Stimulated activated naive CD8-positive, alpha-beta T cell treated with anti-CD3 and anti-CD28 coated beads, Interleukin-15, amount 100 ng/mL, for 72 hours (primary cell): Measurements from ENCODE around the gene HSPB1.
"Not testable (repeated sequence)": the region's sequence is repeated elsewhere in the genome, so short reads cannot be mapped to it uniquely, and the experiment has no call there.

ENCODE experiments used
- ATAC-seq: fragments of 150-1000 bp; cut with Tn5 transposase; 2 replicates; pipeline ENCODE4 v1.10.0; 2021; ENCODE audit warnings: mild to moderate bottlenecking, moderate library complexity
- DNase-seq, 2 donors: peaks; one replicate each; pipeline ENCODE4 v3.0.0; 2021 to 2022
- H3K27ac Mint-ChIP-seq, 2 donors: one replicate each; pipeline ENCODE4 v1.8.0; 2022; ENCODE audit warnings: mild to moderate bottlenecking in 2 of 2, mixed read lengths in 2 of 2, moderate library complexity in 2 of 2
- H3K27me3 Mint-ChIP-seq: one replicate; pipeline ENCODE4 v1.8.0; 2022; ENCODE audit warnings: mixed read lengths
- H3K4me1 Mint-ChIP-seq: one replicate; pipeline ENCODE4 v1.8.0; 2022; ENCODE audit warnings: mild to moderate bottlenecking, mixed read lengths
- H3K4me3 Mint-ChIP-seq, 2 donors: one replicate each; pipeline ENCODE4 v1.8.0; 2022; ENCODE audit warnings: mild to moderate bottlenecking in 2 of 2, mixed read lengths in 2 of 2, moderate library complexity in 1 of 2
- H3K9me3 Mint-ChIP-seq, 2 donors: one replicate each; pipeline ENCODE4 v1.8.0; 2022; ENCODE audit warnings: mixed read lengths in 2 of 2

HSPB1 gene

DNA sequence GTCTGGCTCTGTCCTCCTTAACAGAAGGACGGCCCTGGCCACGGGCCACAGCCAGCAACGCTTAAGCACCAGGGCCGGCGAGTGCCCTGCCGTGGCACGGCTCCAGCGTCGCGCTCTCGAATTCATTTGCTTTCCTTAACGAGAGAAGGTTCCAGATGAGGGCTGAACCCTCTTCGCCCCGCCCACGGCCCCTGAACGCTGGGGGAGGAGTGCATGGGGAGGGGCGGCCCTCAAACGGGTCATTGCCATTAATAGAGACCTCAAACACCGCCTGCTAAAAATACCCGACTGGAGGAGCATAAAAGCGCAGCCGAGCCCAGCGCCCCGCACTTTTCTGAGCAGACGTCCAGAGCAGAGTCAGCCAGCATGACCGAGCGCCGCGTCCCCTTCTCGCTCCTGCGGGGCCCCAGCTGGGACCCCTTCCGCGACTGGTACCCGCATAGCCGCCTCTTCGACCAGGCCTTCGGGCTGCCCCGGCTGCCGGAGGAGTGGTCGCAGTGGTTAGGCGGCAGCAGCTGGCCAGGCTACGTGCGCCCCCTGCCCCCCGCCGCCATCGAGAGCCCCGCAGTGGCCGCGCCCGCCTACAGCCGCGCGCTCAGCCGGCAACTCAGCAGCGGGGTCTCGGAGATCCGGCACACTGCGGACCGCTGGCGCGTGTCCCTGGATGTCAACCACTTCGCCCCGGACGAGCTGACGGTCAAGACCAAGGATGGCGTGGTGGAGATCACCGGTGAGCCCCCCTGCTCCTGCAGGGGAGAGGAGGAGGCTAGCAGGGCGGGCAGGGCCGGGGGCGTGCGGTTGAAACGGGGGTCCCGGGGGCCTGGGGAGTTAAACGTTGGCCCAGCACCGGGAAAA, at the start of gene HSPB1:
HSPB1 (plus strand) TSS at position 327 of the 855 bp plus-strand sequence; CDS start at position 367, 40 bp downstream.
- peak within 1 kb of the TSS; percentile 93 to 94 for H3K27ac Mint-ChIP-seq
- DNase-seq: peak; percentile 66 to 73
- no peaks in the 10 kb centered on the region for H3K9me3 Mint-ChIP-seq
- H3K4me3 Mint-ChIP-seq: peak within 1 kb of the TSS; percentile 96 to 99
- H3K27me3 Mint-ChIP-seq: peaks cover 10% of the 10 kb centered on the region
- ATAC-seq: peak; percentile 64
- H3K4me1 Mint-ChIP-seq: peaks cover 27% of the 10 kb centered on the region

DNA sequence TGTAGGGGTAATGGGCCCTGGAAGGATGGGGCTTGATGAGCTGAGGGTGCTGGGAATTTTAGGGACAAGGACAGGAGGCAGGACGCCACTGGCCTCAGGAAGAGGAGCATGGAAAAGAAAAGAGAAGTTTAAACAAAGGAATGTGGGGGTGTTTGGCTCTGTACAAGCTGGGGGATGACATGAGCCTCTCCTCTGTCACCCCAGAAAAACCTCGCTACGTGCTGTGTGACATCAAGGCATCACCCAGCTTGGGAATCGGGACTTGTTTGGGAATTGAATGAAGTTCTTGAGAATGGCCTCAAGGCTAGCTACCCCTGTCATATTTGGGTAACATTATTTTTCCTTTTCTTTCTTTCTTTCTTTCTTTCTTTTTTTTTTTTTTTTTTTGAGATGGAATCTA, 47.7 kb upstream of the HSPB1 start:
- no peak overlapping the region for H3K27ac Mint-ChIP-seq
- H3K4me1 Mint-ChIP-seq: no peaks in the 10 kb centered on the region

DNA sequence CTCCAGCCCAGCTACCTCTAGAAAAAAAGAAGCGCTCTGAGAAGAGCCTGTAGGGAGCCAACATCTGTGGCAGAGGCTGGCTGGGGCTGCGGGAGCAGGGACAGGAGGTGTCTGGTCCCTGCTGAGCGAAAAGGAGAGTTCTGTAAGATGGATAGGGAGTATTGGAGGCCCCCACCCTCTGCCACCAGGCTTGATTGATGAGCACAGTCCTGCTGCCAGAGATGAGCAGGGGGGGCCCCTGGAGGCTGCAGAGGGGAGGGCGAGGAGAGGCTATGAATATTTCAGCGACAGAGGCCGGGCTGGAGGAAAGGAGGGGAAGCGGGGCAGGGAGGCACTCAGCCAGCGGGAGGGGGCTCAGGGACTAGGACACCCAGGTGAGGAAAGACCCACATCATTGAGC, 44.5 kb upstream of the HSPB1 start:
- no peak overlapping the region for H3K4me3 Mint-ChIP-seq
- ATAC-seq: peak; percentile 45
- no peaks in the 10 kb centered on the region for H3K9me3 Mint-ChIP-seq
- peaks cover 6% of the 10 kb centered on the region for H3K4me1 Mint-ChIP-seq
- DNase-seq: no peak
- H3K27me3 Mint-ChIP-seq: peaks cover 68% of the 10 kb centered on the region
- H3K27ac Mint-ChIP-seq: no peak overlapping the region

More for the DNA sequence above, 47.7 kb upstream of the HSPB1 start:
- no peak for ATAC-seq
- H3K4me3 Mint-ChIP-seq: no peak overlapping the region
- no peaks in the 10 kb centered on the region for H3K9me3 Mint-ChIP-seq
- peaks cover 39% of the 10 kb centered on the region for H3K27me3 Mint-ChIP-seq
- no peak for DNase-seq

DNA sequence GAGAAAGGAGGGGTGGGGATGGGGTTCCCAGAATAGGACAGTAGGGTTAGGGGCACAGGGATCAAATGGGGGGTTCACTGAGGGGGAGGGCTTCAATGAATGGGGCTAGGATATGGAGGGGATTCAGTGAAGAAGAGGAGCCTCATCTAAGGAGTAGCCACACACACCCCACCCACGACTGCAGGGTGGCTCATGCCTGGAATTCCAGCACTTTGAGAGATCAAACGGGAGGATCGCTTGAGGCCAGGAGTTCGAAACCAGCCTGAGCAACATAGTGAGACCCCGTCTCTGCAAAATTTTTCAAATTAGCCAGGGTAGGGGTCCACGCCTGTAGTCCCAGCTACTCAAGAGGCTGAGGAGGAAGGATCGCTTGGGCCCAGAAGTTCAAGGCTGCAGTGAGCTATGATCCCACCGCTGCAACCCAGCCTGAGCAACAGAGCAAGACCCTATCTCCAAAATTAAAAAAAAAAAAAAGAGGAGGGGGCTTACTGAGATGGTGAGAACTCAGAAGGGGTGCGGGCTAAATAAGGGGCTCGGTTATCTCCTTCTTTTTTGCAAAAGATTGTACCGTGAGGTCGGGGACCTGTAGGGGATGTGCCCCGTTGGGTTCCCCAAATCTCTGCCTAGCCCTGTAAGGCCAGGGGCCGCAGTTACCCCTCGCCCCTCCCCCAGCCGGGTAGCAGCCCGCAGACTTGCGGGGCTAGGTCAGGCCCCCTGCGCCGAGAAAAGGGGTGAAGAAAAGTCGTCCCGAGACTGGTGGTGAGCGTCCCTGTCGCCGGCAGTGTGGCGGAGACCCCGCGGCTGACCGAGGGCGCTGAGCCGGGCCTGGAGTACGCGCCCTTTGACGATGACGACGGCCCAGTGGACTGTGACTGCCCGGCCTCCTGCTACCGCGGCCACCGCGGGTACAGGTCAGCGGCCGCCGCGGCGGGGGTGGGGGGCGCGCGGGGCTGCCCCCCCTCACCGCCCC, 43.1 kb upstream of the HSPB1 start:
- H3K4me3 Mint-ChIP-seq: peak overlapping the region; percentile 19 to 44

DNA sequence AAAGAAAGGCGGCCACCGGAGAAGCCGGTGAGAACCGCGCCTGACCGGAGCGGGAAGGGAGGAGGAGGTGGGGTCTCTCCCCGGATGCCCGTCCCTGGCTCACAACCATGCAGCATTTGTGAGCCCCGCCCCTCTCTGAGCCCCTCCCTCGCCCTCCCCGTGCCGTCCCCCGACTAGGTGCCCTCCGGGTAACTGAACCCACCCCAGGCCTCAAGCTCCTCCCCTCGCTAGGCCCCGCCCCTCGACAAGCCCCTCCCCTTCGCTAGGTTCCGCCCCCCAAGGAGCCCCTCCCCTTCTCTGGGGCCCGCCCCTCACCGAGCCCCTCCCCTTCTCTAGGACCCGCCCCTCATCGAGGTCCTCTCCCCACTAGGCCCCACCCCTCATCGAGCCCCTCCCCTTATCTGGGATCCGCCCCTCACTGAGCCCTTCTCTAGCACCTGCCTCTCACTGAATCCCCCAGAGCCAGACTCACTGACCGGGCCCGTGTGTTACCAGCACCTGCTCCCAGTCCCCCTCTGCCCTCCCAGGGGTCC, 42.2 kb upstream of the HSPB1 start:
- peaks cover 6% of the 10 kb centered on the region for H3K4me1 Mint-ChIP-seq
- peak; percentile 32 to 39 for DNase-seq
- peaks cover 74% of the 10 kb centered on the region for H3K27me3 Mint-ChIP-seq

More for the DNA sequence above, 43.1 kb upstream of the HSPB1 start:
- ATAC-seq: no peak
- no peak for DNase-seq
- peaks cover 6% of the 10 kb centered on the region for H3K4me1 Mint-ChIP-seq
- H3K9me3 Mint-ChIP-seq: no peaks in the 10 kb centered on the region
- no peak overlapping the region for H3K27ac Mint-ChIP-seq
- peaks cover 74% of the 10 kb centered on the region for H3K27me3 Mint-ChIP-seq

DNA sequence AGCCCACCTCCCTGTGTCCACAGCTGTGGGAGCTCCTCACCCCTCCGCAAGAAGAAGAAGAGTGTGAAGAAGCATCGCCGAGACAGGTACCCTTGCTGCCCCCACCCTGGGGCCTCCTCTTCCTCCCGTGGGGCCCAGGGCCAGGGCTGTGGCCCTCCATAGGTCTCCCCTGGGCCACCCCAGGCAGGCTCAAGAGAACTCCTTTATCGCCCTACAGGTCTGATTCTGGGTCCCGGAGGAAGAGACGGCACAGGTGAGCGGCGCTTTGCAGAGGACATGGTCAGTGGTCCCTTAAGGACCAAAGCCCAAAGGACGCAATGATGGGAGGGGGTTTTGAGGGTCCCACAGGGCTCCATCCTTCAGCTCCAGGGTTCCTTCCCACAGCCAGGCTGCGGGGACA, 41.1 kb upstream of the HSPB1 start:
- Mint-ChIP-seq H3K27ac (no peak overlapping the region), H3K4me1 (peaks cover 6% of the 10 kb centered on the region), H3K9me3 (no peaks in the 10 kb centered on the region), H3K27me3 (peaks cover 67% of the 10 kb centered on the region), H3K4me3 (no peak overlapping the region)
- DNase-seq: no peak
- ATAC-seq: no peak

More for the DNA sequence above, 42.2 kb upstream of the HSPB1 start:
- Mint-ChIP-seq H3K27ac (no peak overlapping the region), H3K9me3 (no peaks in the 10 kb centered on the region), H3K4me3 (peak overlapping the region; percentile 29 to 46)
- ATAC-seq: peak; percentile 50

DNA sequence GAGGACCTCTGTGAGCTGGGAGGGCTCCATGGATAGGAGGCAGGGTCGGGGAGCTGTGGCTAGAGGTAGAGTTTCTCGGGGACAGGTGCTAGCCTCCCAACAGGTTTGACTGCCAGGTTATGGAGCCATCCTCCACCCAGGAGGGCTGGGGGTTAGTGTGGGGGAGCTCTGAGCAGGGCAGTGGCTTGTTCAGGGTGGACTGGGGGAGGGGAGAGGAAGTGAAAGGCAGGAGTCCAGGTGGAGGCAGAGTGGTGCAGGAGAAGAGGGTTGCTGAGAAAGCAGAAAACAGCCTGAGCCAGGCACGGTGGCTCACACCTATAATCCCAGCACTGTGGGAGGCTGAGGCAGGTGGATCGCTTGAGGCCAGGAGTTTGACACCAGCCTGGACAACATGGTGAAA, 40.5 kb upstream of the HSPB1 start:
- DNase-seq: no peak
- Mint-ChIP-seq H3K4me1 (peaks cover 6% of the 10 kb centered on the region), H3K9me3 (no peaks in the 10 kb centered on the region), H3K27ac (no peak overlapping the region), H3K27me3 (peaks cover 68% of the 10 kb centered on the region), H3K4me3 (no peak overlapping the region)
- ATAC-seq: no peak

DNA sequence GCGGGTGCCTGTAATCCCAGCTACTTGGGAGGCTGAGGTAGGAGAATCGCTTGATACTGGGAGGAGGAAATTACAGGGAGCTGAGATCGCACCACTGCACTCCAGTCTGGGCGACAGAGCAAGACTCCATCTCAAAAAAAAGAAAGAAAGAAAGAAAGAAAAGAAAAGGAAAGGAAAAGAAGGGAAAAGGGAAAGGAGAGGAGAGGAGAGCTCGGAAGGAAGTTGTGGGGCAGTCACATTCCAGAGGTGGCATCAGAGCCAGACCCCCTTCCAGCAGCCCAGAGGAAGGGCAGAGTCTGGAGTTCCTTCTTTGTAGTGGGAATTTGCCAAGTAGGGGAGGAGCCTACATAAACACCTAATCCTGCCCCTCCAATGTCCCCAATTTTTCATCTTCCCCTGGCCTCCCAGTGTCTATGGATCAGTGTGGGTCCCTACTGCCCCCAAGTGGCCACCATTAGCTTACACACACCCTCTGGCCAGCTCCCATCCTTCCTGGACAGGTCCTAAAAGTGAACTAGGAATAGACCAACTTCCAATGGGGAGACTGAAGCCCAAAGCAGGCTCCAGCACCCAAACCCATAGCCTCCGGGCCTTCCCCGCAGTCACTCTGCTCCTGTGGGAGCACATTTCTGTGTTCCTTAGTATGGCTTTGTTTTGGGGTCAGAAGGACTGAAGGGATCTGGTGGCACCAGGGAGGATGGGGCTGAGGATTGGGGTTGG, 39.6 kb upstream of the HSPB1 start:
- peak; percentile 26 to 43 for DNase-seq
- peaks cover 68% of the 10 kb centered on the region for H3K27me3 Mint-ChIP-seq
- peak overlapping the region in 1 of 2 donors; percentile 49 for H3K27ac Mint-ChIP-seq
- no peak overlapping the region for H3K4me3 Mint-ChIP-seq
- peak; percentile 41 for ATAC-seq
- H3K4me1 Mint-ChIP-seq: peaks cover 8% of the 10 kb centered on the region
- no peaks in the 10 kb centered on the region for H3K9me3 Mint-ChIP-seq

DNA sequence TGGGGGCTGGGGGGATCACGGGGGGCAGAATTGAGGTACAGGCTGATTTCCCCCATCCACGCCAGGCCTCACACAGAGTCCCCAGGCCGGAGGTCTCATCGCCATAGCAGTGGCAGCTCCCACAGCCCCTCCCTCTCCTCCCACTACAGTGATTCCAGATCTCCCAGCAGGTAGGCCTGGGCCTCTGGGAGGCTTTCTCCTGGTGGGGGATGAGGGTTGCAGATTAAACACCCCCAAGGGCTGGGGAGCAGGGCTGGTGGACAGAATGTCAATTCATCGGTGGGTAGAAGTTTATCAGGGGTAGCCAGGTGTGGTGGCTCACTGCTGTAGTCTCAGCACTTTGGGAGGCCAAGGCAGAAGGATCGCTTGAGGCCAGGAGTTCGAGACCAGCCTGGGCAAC, 37.2 kb upstream of the HSPB1 start:
- Mint-ChIP-seq H3K27ac (peak overlapping the region in 1 of 2 donors; percentile 76), H3K4me3 (no peak overlapping the region), H3K4me1 (peaks cover 16% of the 10 kb centered on the region), H3K27me3 (peaks cover 70% of the 10 kb centered on the region), H3K9me3 (no peaks in the 10 kb centered on the region)
- ATAC-seq (no peak), DNase-seq (no peak)

DNA sequence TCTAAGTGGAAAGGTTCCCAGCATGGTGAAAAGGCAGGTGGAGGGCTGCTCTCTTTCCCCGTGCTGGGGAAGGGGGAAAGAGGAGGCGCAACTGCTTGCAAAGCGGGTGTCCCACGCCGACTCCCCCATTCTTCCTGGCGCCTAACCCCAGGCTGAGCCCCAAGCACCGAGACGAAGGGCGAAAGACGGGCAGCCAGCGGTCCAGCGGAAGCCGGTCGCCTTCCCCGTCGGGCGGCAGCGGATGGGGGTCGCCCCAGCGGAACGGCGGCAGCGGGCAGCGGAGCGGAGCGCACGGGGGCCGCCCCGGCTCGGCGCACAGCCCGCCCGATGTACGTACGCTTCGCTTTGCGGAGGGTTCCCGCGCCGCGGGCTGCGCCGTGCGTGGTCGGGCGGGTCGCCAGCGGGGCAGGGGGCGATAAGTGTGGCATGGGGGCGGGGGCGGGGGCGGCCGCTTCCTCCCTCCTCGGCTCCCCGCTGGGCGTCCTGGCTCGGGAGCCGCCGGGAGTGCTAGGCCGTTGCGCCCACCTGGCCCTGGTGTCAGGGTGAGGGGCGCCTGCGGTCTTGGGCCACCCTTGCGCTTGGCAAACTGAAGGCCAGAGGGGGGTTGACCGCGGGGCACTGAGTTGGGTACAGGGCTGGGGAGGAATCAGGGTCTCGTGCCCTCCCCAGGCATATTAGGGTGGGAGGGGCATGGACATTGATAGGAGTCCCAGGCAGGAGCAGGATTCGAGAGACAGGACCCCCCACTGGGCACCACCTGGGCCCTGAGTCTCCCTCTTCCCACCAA, 35.2 kb upstream of the HSPB1 start:
- DNase-seq: peak in 1 of 2 donors; percentile 28
- peaks cover 56% of the 10 kb centered on the region for H3K27me3 Mint-ChIP-seq

DNA sequence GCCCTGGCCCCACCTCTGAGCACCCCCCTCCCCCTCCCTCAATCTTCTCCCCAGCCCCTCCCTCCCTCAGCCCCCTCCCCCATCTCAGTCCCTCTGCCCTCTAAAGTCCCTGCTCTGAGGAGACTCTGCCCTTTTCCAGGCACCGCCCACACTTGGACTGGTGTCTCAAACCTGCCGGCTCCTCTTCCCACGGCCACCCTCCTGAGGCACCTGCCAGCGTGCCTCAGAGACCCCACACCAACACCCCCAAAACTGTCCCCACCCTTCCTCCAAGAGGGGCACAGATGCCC, 34.6 kb upstream of the HSPB1 start:
- Mint-ChIP-seq H3K27me3 (peaks cover 51% of the 10 kb centered on the region), H3K4me1 (peaks cover 24% of the 10 kb centered on the region), H3K27ac (no peak overlapping the region), H3K4me3 (peak overlapping the region in 1 of 2 donors; percentile 69), H3K9me3 (no peaks in the 10 kb centered on the region)
- no peak for DNase-seq
- ATAC-seq: peak; percentile 1

More for the DNA sequence above, 35.2 kb upstream of the HSPB1 start:
- Mint-ChIP-seq H3K9me3 (no peaks in the 10 kb centered on the region), H3K4me1 (peaks cover 20% of the 10 kb centered on the region), H3K4me3 (peak overlapping the region; percentile 50 to 61), H3K27ac (no peak overlapping the region)
- peak; percentile 44 for ATAC-seq

DNA sequence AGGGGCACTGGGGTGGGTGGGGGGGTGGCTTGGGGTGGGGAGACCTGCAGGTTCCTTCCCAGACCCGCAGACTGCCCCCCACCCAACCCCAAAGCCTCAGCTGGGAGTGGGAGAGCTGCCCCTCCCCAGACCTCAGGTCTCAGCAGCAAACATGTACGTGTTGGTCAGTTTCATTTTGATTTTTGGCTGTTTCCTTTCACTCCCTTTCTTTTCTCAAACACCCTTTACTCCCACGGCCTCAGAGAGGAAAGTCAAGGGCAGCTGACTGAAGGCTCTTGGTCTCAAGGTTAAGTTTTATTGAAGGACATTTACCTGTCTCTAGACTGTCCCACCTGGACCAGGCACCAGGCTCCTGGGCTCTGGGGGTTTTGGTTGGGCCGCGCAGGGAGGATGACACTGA, 34.1 kb upstream of the HSPB1 start:
- no peak overlapping the region for H3K27ac Mint-ChIP-seq
- H3K27me3 Mint-ChIP-seq: peaks cover 45% of the 10 kb centered on the region
- H3K4me3 Mint-ChIP-seq: peak overlapping the region in 1 of 2 donors; percentile 8
- no peak for DNase-seq
- H3K9me3 Mint-ChIP-seq: no peaks in the 10 kb centered on the region
- ATAC-seq: no peak
- peaks cover 30% of the 10 kb centered on the region for H3K4me1 Mint-ChIP-seq

DNA sequence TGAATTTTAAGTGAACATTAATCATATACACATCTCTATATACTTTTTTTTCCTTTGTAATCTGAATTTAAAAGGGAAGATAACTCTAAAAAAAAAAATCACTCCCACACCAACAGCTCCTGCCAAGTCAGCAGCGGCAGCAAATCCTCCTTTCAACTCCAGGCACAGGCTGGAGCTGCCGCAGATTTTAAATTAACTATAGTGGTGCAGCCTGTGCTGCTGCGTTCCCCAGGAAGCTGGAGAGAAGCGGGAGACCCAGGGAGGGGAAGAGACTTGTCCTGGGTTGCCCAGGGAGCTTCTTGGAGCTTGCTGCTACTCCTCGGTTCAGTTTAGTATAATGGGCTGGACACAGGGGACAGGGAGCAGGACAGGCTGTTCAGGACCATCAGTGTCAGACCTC, 32.6 kb upstream of the HSPB1 start:
- ATAC-seq: no peak
- Mint-ChIP-seq H3K4me1 (peaks cover 37% of the 10 kb centered on the region), H3K27me3 (peaks cover 43% of the 10 kb centered on the region), H3K9me3 (no peaks in the 10 kb centered on the region), H3K27ac (no peak overlapping the region), H3K4me3 (no peak overlapping the region)
- DNase-seq: no peak

DNA sequence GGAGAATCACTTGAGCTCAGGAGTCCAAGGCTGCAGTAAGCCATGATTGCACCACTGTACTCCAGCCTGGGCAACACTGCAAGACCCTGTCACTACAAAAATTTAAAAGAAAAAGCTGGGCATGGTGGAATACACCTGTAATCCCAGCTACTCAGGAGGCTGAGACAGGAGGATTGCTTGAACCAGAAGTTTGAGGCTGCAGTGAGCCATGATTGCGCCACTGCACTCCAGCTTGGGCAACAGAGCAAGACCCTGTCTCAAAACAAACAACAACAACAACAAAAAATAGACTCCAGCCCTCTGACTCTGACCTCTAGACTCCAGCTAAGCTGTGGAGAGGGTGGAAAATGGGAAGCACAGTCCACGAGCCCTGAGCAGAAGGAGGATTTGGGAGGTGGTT, 31.1 kb upstream of the HSPB1 start:
- DNase-seq: not testable (repeated sequence)

More for the DNA sequence above, 31.1 kb upstream of the HSPB1 start:
- H3K4me3 Mint-ChIP-seq, H3K27ac Mint-ChIP-seq, H3K9me3 Mint-ChIP-seq, ATAC-seq: not testable (repeated sequence)
- peaks cover 43% of the 10 kb centered on the region for H3K27me3 Mint-ChIP-seq
- peaks cover 37% of the 10 kb centered on the region for H3K4me1 Mint-ChIP-seq
